ENCODE data around the gene KLHL2.
A peak's percentile ranks its signal among the peaks of the same experiment; 100 is the strongest.

Gene KLHL2

GRCh38 chr4:165288639-165289422 is 81.5 kb downstream of the KLHL2 start:
- no peak for DNase-seq (ENCODE audit: low spot score)

GRCh38 chr4:165289423-165289785 is 82.0 kb downstream of the KLHL2 start:
- DNase-seq (ENCODE audit: low spot score): no peak

GRCh38 chr4:165293061-165293460 is 85.7 kb downstream of the KLHL2 start:
- no peak for DNase-seq (ENCODE audit: low spot score)

- no peak for DNase-seq (ENCODE audit: low spot score)
Measured at GRCh38 chr4:165293927-165294649, 86.7 kb downstream of the KLHL2 start.

- DNase-seq (ENCODE audit: low spot score): peak; percentile 21
Measured at GRCh38 chr4:165294907-165295306, 87.5 kb downstream of the KLHL2 start.

GRCh38 chr4:165297626-165298025 is 90.3 kb downstream of the KLHL2 start:
- DNase-seq (ENCODE audit: low spot score): no peak

- no peak for DNase-seq (ENCODE audit: low spot score)
Measured at GRCh38 chr4:165299399-165300060, 92.2 kb downstream of the KLHL2 start.

- DNase-seq (ENCODE audit: low spot score): no peak
Measured at GRCh38 chr4:165301833-165302232, 94.5 kb downstream of the KLHL2 start.

GRCh38 chr4:165302658-165303057 is 95.3 kb downstream of the KLHL2 start:
- DNase-seq (ENCODE audit: low spot score): no peak

- no peak for DNase-seq (ENCODE audit: low spot score)
Measured at GRCh38 chr4:165308166-165308565, 100.8 kb downstream of the KLHL2 start.

- DNase-seq (ENCODE audit: low spot score): no peak
Measured at GRCh38 chr4:165308606-165309005, 101.2 kb downstream of the KLHL2 start.

- no peak for DNase-seq (ENCODE audit: low spot score)
Measured at GRCh38 chr4:165309456-165309855, 102.1 kb downstream of the KLHL2 start.

GRCh38 chr4:165312506-165312905 is 105.1 kb downstream of the KLHL2 start:
- DNase-seq (ENCODE audit: low spot score): no peak

- no peak for DNase-seq (ENCODE audit: low spot score)
Measured at GRCh38 chr4:165319030-165319429, 111.7 kb downstream of the KLHL2 start.

- DNase-seq (ENCODE audit: low spot score): no peak
Measured at GRCh38 chr4:165319509-165319908, 112.1 kb downstream of the KLHL2 start.

GRCh38 chr4:165324236-165324917 is 117.0 kb downstream of the KLHL2 start:
- DNase-seq (ENCODE audit: low spot score): no peak

GRCh38 chr4:165324918-165325304 is 117.5 kb downstream of the KLHL2 start:
- no peak for DNase-seq (ENCODE audit: low spot score)

- peak; percentile 38 for DNase-seq (ENCODE audit: low spot score)
Measured at GRCh38 chr4:165325732-165326512, 118.6 kb downstream of the KLHL2 start.

- no peak for DNase-seq (ENCODE audit: low spot score)
Measured at GRCh38 chr4:165326831-165327210, 119.5 kb downstream of the KLHL2 start.

GRCh38 chr4:165327211-165328100 is 120.1 kb downstream of the KLHL2 start, which contains the start of gene MSMO1:
Gene MSMO1, plus strand, starts transcription at chr4:165327669. Its CDS starts 5,702 bp downstream, at chr4:165333371.
- peak; percentile 99 for DNase-seq (ENCODE audit: low spot score)

- no peak for DNase-seq (ENCODE audit: low spot score)
Measured at GRCh38 chr4:165328101-165328425, 120.7 kb downstream of the KLHL2 start.

Data from pons (tissue), 1 donor.